Activated B cell treated with CpG ODN at 0.5 μM for 24 hours (primary cell): ENCODE results near the gene SENP1. TPM values are rescaled to one million over a fixed set of nuclear protein-coding genes. Genes with fewer than 3 reads are reported as not detected.

Experiments used
- ATAC-seq: fragments of 200-7000 bp; cut with Tn5 transposase; one replicate; pipeline ENCODE4 v1.10.0; 2021; ENCODE audit warnings: low read depth, mild to moderate bottlenecking, moderate library complexity
- CTCF ChIA-PET: fragments of 350-600 bp; sonication (Branson Sonifier 250); formaldehyde crosslinking; loops from one replicate; lab custom pipeline; 2021; ENCODE audit warnings: antibody characterized with exemption; lab: Charles Lee
- POLR2A ChIA-PET: fragments of 350-600 bp; sonication (Branson Sonifier 250); formaldehyde crosslinking; loops from one replicate; lab custom pipeline; 2021; ENCODE audit warnings: antibody characterized with exemption; lab: Charles Lee
- DNase-seq: peaks from one replicate; pipeline ENCODE4 v3.0.0; 2022
- H3K27ac Mint-ChIP-seq: one replicate; pipeline ENCODE4 v1.8.0; 2020; ENCODE audit warnings: mixed read lengths
- H3K27me3 Mint-ChIP-seq: one replicate; pipeline ENCODE4 v1.8.0; 2021; ENCODE audit warnings: mixed read lengths
- H3K36me3 Mint-ChIP-seq: one replicate; pipeline ENCODE4 v1.8.0; 2021; ENCODE audit warnings: low read depth, mixed read lengths
- H3K4me1 Mint-ChIP-seq: one replicate; pipeline ENCODE4 v1.8.0; 2021; ENCODE audit warnings: mixed read lengths
- H3K4me3 Mint-ChIP-seq: one replicate; pipeline ENCODE4 v1.8.0; 2020; ENCODE audit warnings: mild to moderate bottlenecking, mixed read lengths
- H3K9me3 Mint-ChIP-seq: one replicate; pipeline ENCODE4 v1.8.0; 2020; ENCODE audit warnings: mixed read lengths
- intact Hi-C: fragments of 100-400 bp; cut with micrococcal nuclease; formaldehyde crosslinking; loops from one replicate; pipeline ENCODE4 v1.15.1; 2024
- total RNA-seq: library from RNA; stranded (reverse); gene quantifications from 2 replicates; pipeline ENCODE4 v1.2.3, GENCODE V29; 2022
- TF ChIP-seq, protein P1 (sequence below): fragments of 200-600 bp; IDR thresholded peaks from one replicate; pipeline ENCODE4 v1.8.0; 2022; ENCODE audit warnings: antibody characterized with exemption, mild to moderate bottlenecking

The SENP1 gene
- total RNA-seq, 1 donor from 2014 or later: 43.2 TPM

- ChIA-PET POLR2A (interaction anchor here (0.7 to 2.8 kb wide), 5 partner anchors 12 to 123 kb away, joined by 6 to 61 read pairs (median 9); partner anchors contain the start of genes ASB8, CCDC184 and PFKM), CTCF (interaction anchor here (1.3 to 1.6 kb wide), 3 partner anchors 12 to 57 kb away, joined by 3 to 5 read pairs (median 3); partner anchors contain the start of genes ASB8 and PFKM)
- intact Hi-C loops: loop anchor here (1.0 to 5.0 kb wide), 6 partner anchors 12 to 610 kb away; partner anchors contain the start of genes ASB8, CCDC184, CCNT1 and PFKM
- TF ChIP-seq, protein P1, sequence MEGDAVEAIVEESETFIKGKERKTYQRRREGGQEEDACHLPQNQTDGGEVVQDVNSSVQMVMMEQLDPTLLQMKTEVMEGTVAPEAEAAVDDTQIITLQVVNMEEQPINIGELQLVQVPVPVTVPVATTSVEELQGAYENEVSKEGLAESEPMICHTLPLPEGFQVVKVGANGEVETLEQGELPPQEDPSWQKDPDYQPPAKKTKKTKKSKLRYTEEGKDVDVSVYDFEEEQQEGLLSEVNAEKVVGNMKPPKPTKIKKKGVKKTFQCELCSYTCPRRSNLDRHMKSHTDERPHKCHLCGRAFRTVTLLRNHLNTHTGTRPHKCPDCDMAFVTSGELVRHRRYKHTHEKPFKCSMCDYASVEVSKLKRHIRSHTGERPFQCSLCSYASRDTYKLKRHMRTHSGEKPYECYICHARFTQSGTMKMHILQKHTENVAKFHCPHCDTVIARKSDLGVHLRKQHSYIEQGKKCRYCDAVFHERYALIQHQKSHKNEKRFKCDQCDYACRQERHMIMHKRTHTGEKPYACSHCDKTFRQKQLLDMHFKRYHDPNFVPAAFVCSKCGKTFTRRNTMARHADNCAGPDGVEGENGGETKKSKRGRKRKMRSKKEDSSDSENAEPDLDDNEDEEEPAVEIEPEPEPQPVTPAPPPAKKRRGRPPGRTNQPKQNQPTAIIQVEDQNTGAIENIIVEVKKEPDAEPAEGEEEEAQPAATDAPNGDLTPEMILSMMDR: no peak
- Mint-ChIP-seq H3K27me3 (no peaks in the 10 kb centered on the region), H3K4me3 (peak overlapping the region; percentile 95), H3K9me3 (no peaks in the 10 kb centered on the region), H3K4me1 (peaks cover 43% of the 10 kb centered on the region), H3K27ac (peak overlapping the region; percentile 98), H3K36me3 (peaks cover 16% of the 10 kb centered on the region)
- no peak for ATAC-seq
- no peak for DNase-seq
Measured at GRCh38 chr12:48106681-48107613, 1.1 kb upstream of the SENP1 start.

- intact Hi-C loops: loop anchor here (1.0 to 5.0 kb wide), 3 partner anchors 59 to 143 kb away; partner anchors contain the start of gene TMEM106C
- CTCF ChIA-PET: interaction anchor here (1.3 kb wide), 1 partner anchor 52 kb away, joined by 3 read pairs; the partner anchor contains the start of gene ASB8
- peaks cover 16% of the 10 kb centered on the region for H3K36me3 Mint-ChIP-seq
- no peaks in the 10 kb centered on the region for H3K27me3 Mint-ChIP-seq
- peak overlapping the region; percentile 98 for H3K27ac Mint-ChIP-seq
- peaks cover 49% of the 10 kb centered on the region for H3K4me1 Mint-ChIP-seq
- POLR2A ChIA-PET: interaction anchor here (0.6 to 2.8 kb wide), 16 partner anchors 12 to 577 kb away, joined by 3 to 61 read pairs (median 4); partner anchors contain the start of genes ASB8, CCDC184, KANSL2 and PFKM
- peak overlapping the region; percentile 95 for H3K4me3 Mint-ChIP-seq
- H3K9me3 Mint-ChIP-seq: no peaks in the 10 kb centered on the region
- ATAC-seq (peak; percentile 46), DNase-seq (no peak)
- TF ChIP-seq, protein P1: no peak
Measured at GRCh38 chr12:48105321-48105866, 485 bp downstream of the SENP1 start.

DNA sequence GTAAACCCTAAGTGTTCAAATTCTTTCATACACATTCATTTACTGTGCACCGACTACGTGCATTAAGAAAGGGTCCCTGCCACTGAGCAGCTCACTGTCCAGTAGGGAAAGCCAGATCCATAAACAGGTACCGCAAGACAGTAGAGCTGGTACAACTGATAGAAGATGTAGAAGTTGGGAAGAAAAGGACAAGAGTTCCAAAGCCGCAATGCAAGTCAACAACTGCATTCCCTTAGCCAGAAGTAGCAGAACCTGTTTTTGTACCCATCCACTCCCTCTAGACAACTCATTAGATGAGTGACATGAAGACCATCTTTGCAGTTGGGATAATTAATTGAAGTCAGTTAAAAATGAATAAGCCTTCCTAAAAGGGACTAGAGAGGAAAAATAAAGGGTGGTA lies 1.3 kb downstream of the SENP1 start:
- peak overlapping the region; percentile 98 for H3K27ac Mint-ChIP-seq
- ChIA-PET CTCF (interaction anchor here (1.3 kb wide), 1 partner anchor 53 kb away, joined by 3 read pairs; the partner anchor contains the start of gene ASB8), POLR2A (interaction anchor here (1.0 to 2.8 kb wide), 8 partner anchors 15 to 578 kb away, joined by 3 to 61 read pairs (median 6); partner anchors contain the start of genes ASB8, CCDC184, KANSL2 and PFKM)
- H3K9me3 Mint-ChIP-seq: no peaks in the 10 kb centered on the region
- H3K4me1 Mint-ChIP-seq: peaks cover 49% of the 10 kb centered on the region
- ATAC-seq: no peak
- no peaks in the 10 kb centered on the region for H3K27me3 Mint-ChIP-seq
- no peak for DNase-seq
- intact Hi-C loops: loop anchor here (2.0 kb wide), 1 partner anchor 60 kb away; no protein-coding TSS in a partner anchor
- H3K36me3 Mint-ChIP-seq: peaks cover 21% of the 10 kb centered on the region
- peak overlapping the region; percentile 95 for H3K4me3 Mint-ChIP-seq
- TF ChIP-seq, protein P1: no peak

DNA sequence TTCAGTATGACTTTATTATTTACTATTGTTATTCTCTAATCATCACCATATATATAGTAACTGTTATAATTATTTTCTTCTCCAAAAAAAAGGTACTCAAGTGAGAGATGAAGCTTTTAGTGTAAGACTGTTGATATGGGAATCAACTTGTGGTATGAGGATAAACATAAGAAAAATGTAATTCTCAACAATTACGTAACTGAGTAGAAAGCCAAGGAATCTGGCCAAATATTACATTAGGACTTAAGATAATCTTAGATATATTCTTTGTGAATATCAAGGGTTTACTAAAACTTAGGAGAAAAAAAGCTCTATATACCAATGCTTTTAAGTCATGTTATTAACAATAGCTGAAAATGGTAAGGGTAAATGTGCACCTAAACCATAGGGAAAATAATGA lies 13.3 kb downstream of the SENP1 start:
- Mint-ChIP-seq H3K36me3 (peaks cover 66% of the 10 kb centered on the region), H3K9me3 (no peaks in the 10 kb centered on the region), H3K4me1 (peaks cover 7% of the 10 kb centered on the region), H3K27ac (no peak overlapping the region), H3K27me3 (no peaks in the 10 kb centered on the region), H3K4me3 (no peak overlapping the region)
- ChIA-PET POLR2A (interaction anchor here (0.7 kb wide), 1 partner anchor 55 kb away, joined by 6 read pairs; no protein-coding TSS in a partner anchor), CTCF (no interaction called here)
- ATAC-seq (no peak), DNase-seq (no peak)
- TF ChIP-seq, protein P1: no peak
- intact Hi-C loops: no loop called here
